GM12891 (cell line): ENCODE results near the gene CASP6.
A peak's percentile ranks its signal among the peaks of the same experiment; 100 is the strongest.

Source experiments
- DNase-seq: peaks from one replicate; pipeline ENCODE4 v3.0.0; 2011; ENCODE audit warnings: low spot score; ENCODE audit not compliant: insufficient read length
- FAIRE-seq: peaks from 2 replicates; lab custom pipeline; 2011; peaks lifted over from hg19 to GRCh38; lab: Jason Lieb, UNC
- PAX5 ChIP-seq: IDR thresholded peaks from 2 replicates; pipeline ENCODE4 v1.6.1; 2011; ENCODE audit warnings: low read length, moderate library complexity, mild to moderate bottlenecking; ENCODE audit not compliant: insufficient read depth, severe bottlenecking
- POLR2A ChIP-seq: IDR thresholded peaks from 2 replicates; pipeline ENCODE4 v1.6.1; 2011; ENCODE audit warnings: low read depth, low read length, control low read depth
- POLR2AphosphoS5 ChIP-seq: IDR thresholded peaks from 2 replicates; pipeline ENCODE4 v1.6.1; 2011; ENCODE audit warnings: low read depth, low read length, control low read depth
- POU2F2 ChIP-seq: IDR thresholded peaks from 2 replicates; pipeline ENCODE4 v1.6.1; 2011; ENCODE audit warnings: low read depth, mild to moderate bottlenecking, control low read depth, low read length, moderate library complexity
- SPI1 ChIP-seq: IDR thresholded peaks from 2 replicates; pipeline ENCODE4 v1.6.1; 2011; ENCODE audit warnings: low read depth, low read length, control low read depth
- TAF1 ChIP-seq: IDR thresholded peaks from 2 replicates; pipeline ENCODE4 v1.6.1; 2011; ENCODE audit warnings: low read depth, low read length, control low read depth

CASP6 gene

GRCh38 chr4:109672169-109672930 is 30.9 kb downstream of the CASP6 start:
- no peak for FAIRE-seq
- no peak for DNase-seq
- TF ChIP-seq TAF1 = no peak
- TF ChIP-seq POLR2AphosphoS5 = no peak
- TF ChIP-seq POU2F2 = no peak
- TF ChIP-seq POLR2A = no peak
- TF ChIP-seq SPI1 = no peak
- no peak for TF ChIP-seq PAX5

DNA sequence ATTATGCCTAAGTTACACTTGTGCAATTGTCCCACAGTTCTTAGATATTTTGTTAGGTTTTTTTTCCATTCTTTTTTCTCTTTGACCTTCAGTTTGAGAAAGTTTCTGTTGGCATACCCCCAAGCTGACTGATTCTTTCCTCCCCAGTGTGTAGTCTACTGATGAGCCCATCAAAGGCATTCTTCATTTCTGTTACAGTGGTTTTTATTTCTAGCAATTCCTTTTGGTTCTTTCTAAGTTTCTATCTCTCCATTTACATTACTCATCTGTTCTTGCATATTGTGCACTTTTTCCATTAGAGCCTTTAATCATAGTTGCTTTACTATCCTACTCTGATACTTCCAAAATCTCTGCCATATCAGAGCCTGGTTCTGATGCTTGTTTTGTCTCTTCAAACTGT is 31.9 kb downstream of the CASP6 start:
- no peak for FAIRE-seq
- TF ChIP-seq TAF1 (no peak), PAX5 (no peak), POLR2AphosphoS5 (no peak)
- DNase-seq = no peak

DNA sequence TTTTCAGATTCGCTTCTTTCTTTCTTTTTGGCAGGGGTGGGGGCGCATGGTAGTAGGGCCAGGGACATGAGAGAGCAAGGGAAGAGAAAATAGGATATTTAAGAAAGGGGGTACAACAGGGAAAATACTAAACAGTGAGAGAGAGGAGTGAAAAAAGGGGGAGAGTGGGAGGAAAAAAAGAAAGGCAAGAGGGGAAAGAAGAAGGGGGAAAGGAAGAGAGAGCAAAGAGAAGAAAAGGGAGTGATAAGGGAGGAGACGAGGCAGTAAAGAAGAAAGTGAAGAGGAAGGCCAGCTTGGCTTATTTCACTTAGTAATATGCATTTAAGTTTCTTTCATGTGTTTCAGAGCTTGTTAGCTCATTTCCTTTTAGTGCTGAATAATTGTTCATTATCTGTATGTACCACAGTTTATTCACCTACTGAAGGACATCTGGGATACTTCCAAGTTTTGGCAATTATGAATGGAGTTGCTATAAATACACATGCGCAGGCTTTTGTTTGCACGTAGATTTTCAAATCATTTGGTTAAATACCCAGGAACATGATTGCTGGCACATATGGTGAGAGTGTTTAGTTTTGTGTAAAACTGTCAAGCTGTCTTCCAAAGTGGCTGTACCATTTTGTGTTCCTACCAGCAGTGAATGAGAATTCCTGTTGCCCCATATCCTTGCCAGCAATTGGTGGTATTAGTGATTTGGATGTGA is 37.3 kb downstream of the CASP6 start:
- FAIRE-seq = no peak
- DNase-seq = no peak
- TF ChIP-seq TAF1 (no peak), POU2F2 (no peak), PAX5 (no peak), POLR2A (no peak)

GRCh38 chr4:109662771-109663170 is 40.5 kb downstream of the CASP6 start:
- FAIRE-seq (no peak), DNase-seq (no peak)
- no peak for TF ChIP-seq POLR2A

GRCh38 chr4:109662116-109662515 is 41.1 kb downstream of the CASP6 start:
- no peak for DNase-seq
- FAIRE-seq = no peak
- no peak for TF ChIP-seq POLR2A
- TF ChIP-seq POU2F2 = no peak
- TF ChIP-seq SPI1 = no peak
- TF ChIP-seq POLR2AphosphoS5 = no peak
- no peak for TF ChIP-seq TAF1
- no peak for TF ChIP-seq PAX5

DNA sequence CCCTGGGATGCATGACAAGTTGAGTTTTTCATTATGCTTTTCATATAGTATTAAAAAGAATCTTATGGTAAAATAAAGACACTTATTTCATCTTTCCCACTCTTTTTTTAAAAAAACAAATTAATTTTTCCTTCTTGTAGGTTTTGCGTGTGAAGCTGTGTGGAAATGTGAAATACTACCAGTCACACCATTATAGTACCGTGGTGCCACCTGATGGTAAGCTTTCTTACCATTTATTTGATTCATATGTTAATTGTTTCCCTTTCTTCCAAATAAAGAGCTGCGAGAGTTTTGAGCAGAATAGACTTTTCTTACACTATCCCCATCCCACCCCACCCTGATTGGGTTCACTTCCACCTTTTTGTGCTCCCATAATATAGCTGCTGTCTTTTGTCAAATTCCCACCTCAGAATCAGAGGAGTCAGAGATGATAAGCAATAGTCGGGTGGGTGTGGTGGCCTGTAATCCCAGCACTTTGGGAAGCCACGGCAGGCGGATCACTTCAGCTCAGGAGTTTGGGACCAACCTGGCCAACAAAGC is 44.3 kb downstream of the CASP6 start:
- FAIRE-seq (no peak), DNase-seq (no peak)
- TF ChIP-seq SPI1 (no peak), POLR2A (no peak), TAF1 (no peak), POU2F2 (no peak), POLR2AphosphoS5 (no peak), PAX5 (no peak)

DNA sequence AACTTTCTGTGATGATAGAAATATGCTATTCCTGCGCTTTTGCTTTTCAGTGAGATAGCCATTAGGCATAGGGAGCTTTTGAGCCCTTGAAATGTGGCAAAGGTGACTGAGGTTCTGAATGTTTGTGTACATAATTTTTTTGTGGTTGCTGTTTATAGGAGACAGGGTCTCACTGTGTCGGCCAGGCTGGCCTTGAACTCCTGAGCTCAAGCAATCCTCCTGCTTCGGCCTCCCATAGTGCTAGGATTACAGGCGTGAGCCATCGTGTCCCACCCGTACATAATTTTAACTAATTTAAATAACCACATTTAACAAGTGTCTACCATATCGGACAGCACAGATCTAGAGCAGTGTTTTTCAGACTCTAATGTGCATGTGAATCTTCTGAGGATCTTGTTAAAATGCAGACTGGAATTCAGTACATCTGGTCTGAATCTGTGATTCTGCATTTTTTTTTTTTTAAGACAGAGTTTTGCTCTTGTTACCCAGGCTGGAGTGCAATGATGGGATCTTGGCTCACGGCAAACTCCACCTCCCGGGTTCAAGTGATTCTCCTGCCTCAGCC is 45.3 kb downstream of the CASP6 start:
- TF ChIP-seq TAF1 (no peak), SPI1 (no peak), PAX5 (no peak)
- no peak for DNase-seq

GRCh38 chr4:109655396-109655795 is 47.8 kb downstream of the CASP6 start:
- no peak for TF ChIP-seq POLR2A
- TF ChIP-seq SPI1 = no peak
- TF ChIP-seq TAF1 = no peak
- TF ChIP-seq POLR2AphosphoS5 = no peak
- no peak for TF ChIP-seq POU2F2
- TF ChIP-seq PAX5 = no peak
- no peak for DNase-seq
- no peak for FAIRE-seq

More for the DNA sequence above, 45.3 kb downstream of the CASP6 start:
- FAIRE-seq = no peak

DNA sequence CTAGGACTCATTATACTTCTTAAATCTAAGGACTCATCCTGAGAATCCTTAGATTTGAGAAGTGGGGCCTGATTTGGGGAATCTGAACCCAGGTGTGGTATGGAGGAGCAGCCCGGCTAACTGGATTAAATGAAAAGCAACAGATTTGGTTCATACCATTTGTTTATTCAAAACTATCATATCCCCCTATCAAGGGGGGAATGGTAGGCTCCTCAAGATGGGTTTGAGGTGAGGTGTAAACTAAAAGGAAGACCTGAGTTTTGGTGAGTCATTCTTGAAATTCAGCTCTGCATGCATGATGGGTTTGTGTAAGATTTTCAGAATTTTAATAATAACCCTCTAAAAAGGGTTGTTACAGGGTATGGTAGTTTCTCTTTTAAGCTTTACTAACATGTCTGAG is 53.4 kb downstream of the CASP6 start:
- peak; percentile 44 for TF ChIP-seq PAX5
- no peak for TF ChIP-seq POLR2AphosphoS5
- TF ChIP-seq POU2F2 = 0 out of 2 replicates have a peak, but pooled peaks have one; percentile 33
- no peak for TF ChIP-seq POLR2A
- 0 out of 2 replicates have a peak, but pooled peaks have one; percentile 9 for TF ChIP-seq SPI1
- no peak for TF ChIP-seq TAF1
- peak; percentile 57 for FAIRE-seq
- DNase-seq = peak; percentile 25

DNA sequence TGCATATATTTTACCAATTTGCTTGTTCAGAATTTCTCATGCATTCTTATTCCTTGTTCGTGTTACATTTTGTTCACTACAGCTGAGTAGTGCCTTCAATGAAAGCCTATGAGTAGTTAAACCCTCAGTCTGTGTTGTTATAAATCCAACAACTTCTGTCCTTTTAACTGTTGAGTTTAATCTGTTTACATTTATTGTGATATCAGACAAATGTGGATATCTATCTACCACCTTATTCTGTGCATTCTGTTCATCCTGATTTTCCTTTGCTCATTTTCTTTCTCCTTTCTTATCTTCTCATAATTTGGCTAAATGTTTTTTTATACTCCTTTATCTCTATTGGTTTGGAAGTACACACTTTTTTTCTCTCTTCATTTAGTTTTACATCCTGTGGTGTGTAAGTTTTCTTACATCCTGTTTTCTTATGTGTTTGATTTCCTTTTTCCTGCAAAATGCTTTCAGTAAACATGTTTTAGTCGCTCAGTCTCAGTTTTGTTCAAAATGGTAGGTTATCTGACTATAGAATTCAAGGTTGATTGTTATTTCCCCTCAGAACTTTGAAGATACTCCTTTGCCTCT is 54.2 kb downstream of the CASP6 start:
- no peak for DNase-seq
- peak; percentile 73 for FAIRE-seq
- TF ChIP-seq SPI1 (no peak), POU2F2 (no peak), TAF1 (no peak), POLR2A (no peak), PAX5 (no peak), POLR2AphosphoS5 (no peak)
